Stimulated activated CD4-positive, alpha-beta T cell treated with anti-CD3 and anti-CD28 coated beads, Interleukin-4, amount 100 ng/mL, for 1 hour (primary cell): ENCODE data around the gene ANXA5.

Experiments used
- DNase-seq: peaks from one replicate; pipeline ENCODE4 v3.0.0-alpha.2; 2020

ANXA5 gene

DNA sequence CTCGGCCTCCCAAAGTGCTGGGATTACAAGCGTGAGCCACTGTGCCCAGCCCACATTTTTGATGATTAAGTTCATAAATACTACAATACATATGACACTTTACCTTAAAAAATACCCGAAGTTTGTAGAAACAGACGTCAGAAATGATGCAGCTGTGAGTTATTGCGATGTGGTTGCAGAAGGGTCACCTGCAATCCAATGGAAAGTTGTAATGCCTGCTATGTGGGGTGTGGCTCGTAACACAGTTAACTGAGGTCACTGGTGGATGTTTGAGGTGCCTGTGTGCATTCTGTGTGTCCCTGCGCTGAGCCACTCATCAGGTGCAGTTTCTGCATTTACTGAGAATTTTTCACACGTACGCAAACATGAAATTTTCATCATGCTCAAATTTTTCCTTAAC, 64.1 kb downstream of the ANXA5 start:
- DNase-seq, result no peak
